ENCODE results near the gene DOCK1.

DOCK1 gene

GRCh38 chr10:127011174-127011573, 105.9 kb downstream of the DOCK1 start:
- no peak for DNase-seq (ENCODE audit: low read depth in 2 of 2)

DNA sequence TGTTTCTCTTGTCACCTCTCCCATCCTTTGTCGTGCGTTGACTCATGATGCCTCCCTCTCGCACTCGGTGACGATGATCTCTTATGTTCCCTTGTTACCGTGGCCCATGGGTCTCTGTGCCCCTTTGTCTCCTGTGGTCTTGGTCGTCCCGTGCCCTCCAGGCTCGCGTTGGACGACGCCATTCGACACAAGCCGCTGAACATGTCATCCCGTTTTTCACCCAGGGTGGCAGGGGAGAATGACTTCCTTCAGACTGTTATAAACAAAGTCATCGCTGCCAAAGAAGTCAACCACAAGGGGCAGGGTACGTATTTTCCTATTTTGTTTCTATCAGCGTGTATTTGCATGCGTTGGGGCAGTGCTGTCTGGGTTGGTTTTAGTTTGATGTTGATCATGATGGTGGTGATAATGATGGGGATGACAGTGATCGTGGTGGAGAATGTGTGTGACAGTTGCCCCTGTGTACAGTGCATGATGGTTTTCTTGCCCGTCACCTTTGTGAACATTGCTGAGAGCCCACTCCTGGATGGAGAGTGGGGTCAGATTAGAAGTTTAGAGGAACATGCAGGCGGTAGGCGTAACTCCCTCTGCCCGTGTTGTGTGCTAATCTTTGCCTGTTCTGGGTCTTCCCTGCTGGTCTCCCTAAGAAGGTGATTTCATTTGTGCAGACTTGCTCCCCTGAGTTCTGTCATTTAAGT, 107.0 kb downstream of the DOCK1 start:
- DNase-seq (ENCODE audit: low read depth in 2 of 2): no peak

GRCh38 chr10:127012769-127013152, 107.5 kb downstream of the DOCK1 start:
- no peak for DNase-seq (ENCODE audit: low read depth in 2 of 2)

DNA sequence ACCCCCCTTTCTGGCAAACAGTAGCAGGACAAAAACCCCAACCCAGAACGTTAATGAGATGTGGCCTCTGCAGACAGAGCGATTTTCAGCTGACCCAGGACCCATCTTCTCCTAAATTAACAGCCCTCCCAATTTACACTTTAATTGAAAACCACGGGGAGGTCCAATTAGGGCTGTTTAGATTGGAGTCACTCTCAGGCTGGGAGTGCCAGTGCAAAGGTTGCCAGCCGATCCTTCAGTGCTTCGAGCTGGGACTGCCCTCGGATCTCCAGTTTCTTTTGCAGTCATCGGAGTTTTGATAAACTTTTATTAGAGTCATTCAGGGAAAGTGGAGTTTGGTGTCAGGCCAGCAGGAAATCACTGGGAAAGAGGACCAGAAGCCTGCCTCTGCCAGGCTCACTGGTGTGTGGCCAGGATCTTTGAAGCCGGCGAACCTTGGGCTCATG, 108.0 kb downstream of the DOCK1 start:
- no peak for DNase-seq (ENCODE audit: low read depth in 2 of 2)

DNA sequence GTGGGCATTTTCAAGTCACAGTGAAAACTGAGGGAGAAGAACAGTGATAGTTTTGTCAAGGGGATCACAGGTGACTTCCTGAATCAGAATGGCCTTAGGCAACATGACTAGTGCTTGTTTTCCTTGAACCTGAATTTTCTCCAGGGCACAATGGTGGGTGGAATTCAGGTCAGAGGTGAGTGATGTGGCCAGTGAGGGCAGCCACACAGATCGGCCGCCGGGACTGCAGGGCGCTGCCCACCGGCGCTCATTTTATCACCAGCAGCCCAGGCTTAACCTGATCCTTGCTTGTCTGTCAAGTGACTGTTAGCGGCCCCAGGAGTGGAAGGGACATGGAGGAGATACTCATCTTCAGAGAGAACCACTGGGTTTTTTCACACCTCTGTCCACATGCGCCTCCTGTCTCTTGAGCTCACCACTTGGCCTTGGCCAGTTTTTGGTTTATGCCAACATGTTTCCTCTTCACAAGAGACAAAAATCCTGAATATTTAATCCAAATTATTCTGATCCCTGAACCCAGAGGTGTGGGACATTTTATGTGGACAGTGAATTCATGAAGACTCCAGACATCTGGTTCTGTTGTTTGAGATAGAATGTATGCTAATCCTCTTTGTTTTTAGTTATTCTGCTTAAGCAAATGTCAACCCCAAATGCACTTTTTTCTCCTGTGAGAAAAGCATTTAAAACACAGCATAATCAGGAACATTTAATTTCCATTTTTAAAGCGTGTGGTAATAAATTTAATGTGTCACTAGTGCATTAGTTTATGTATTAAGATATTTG, 108.7 kb downstream of the DOCK1 start:
- no peak for DNase-seq (ENCODE audit: low read depth in 2 of 2)

- no peak for DNase-seq (ENCODE audit: low read depth in 2 of 2)
Measured at GRCh38 chr10:127014671-127015070, 109.4 kb downstream of the DOCK1 start.

DNA sequence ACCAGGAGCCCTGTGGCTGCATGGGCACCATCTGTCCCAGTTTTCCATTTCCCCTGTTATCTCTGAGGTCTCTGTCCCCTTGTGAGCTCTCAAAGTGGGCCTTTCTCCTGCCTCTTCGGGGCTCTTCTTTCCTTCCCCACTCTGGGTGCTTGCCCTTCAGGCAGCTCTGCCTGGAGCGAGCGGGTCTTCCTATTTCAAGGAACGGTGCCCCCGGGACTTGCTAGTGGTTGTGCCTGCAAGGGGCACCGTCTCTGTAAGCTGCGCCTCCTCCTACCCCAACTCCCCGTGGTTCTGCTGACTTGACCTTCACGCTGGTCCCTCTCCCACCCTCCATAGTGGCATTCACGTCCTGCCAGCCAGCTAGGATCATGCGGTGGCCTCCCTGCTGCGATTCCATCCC, 110.1 kb downstream of the DOCK1 start:
- DNase-seq (ENCODE audit: low read depth in 2 of 2): no peak

- no peak for DNase-seq (ENCODE audit: low read depth in 2 of 2)
Measured at GRCh38 chr10:127016331-127016730, 111.1 kb downstream of the DOCK1 start.

DNA sequence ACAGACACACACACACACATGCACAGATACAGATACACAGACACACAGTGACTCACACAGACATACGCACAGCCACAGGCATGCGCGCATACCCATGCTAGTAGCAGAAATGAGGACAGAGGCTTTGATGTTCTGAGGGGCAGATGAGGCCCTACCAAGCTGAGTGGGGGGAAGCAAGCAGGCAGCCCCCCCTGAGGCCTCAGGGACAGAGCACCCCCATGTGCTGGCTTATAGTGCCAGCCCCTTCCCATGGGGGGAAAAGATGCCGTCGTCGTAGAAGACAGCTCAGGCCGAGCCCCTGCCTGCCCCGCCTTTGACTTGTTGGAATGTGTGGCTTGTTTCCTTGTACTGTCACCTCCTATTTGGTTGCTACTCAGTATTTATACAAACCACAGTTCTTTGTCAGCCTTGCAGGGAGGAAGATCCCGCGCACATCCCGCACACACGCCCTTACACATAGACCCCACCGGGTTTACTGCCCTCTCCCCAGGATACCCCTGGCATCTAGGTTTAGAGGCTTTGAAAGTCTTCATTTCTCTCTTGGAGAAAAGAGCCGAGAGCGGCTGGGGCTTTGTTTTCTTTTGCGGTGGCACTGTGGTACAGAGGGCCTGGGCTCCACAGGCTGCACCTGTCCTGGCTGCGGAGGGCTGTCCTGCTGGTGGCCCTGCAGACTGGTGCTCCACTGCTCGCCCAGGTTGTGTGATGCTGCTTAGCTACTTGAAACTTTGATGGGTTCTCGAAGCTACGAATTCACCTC, 112.5 kb downstream of the DOCK1 start:
- DNase-seq (ENCODE audit: low read depth in 2 of 2): no peak

DNA sequence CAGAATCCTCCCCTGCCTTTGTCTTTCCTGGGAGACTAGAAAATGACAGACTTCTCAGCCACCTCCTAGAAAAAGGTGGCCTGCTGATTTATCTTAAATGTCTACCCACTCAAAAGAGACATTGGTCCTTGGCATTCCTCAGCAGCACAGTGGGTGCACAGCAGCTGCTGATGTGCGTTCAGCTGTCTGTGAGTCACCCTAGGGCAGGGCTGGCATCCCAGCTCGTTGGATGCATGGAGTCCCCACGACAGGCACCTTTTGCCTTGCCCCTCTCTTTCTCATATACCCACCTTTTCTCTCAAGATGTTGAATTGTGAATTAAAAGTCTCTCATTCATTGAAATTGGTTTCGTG, 113.0 kb downstream of the DOCK1 start:
- DNase-seq (ENCODE audit: low read depth in 2 of 2): no peak

DNA sequence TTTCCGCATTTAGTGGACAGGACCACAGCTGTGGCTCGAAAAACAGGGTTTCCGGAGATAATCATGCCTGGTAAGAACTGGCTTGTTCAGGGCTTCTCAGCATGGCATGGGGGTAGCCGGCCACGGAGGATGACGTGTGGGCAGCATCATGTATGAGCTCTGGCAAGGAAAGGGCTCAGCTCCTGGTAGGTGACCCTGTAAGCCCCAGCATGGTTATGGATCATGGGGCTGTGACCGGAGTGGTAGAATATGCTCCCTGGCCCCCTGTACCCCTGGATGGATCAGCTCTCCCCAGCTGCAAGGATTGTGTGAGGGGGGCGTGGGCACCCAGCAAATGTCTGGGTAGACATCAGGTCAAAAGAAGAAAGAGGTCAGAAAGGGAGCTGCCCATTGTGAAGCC, 113.5 kb downstream of the DOCK1 start:
- DNase-seq (ENCODE audit: low read depth in 2 of 2): no peak

DNA sequence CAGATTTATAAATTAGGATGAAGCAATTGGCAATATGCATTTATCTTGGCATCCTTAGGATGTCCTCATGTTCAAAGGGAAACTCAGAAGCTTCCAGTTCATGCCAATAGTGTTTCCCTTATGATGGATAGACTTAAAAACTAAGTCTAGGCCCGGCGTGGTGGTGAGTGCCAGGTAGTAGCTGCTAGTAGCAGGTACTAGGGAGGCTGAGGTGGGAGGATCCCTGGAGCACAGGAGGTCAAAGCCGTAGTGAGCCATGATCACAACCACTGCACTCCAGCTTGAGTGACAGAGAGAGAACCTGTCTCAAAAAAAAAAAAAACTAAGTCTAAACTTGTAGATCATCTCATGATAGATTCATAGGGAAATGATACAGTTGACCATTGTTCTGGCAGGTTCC, 115.0 kb downstream of the DOCK1 start:
- DNase-seq (ENCODE audit: low read depth in 2 of 2): no peak

DNA sequence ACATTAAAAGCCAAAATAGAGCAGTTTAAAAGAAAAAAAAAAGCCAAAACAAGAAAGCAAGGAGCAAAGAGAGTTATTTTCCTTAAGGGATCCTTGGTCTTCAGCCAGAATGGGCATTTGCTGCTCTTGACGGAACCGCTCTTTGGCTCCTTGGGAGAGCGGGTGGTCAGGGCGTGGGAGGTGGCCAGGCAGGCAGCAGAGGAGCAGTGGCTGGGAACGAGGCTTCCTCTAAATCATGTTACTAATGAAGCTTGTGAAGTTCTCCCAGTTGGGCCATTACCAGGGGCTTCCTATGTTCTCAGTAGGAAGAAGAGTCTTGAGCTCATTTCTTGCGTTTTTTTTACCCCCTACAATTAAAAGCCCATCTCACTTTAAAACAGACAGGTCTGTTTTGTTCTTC, 116.6 kb downstream of the DOCK1 start:
- DNase-seq (ENCODE audit: low read depth in 2 of 2): no peak

- DNase-seq (ENCODE audit: low read depth in 2 of 2): no peak
Measured at GRCh38 chr10:127024685-127025435, 119.6 kb downstream of the DOCK1 start.

GRCh38 chr10:127027786-127028185, 122.6 kb downstream of the DOCK1 start:
- no peak for DNase-seq (ENCODE audit: low read depth in 2 of 2)

DNA sequence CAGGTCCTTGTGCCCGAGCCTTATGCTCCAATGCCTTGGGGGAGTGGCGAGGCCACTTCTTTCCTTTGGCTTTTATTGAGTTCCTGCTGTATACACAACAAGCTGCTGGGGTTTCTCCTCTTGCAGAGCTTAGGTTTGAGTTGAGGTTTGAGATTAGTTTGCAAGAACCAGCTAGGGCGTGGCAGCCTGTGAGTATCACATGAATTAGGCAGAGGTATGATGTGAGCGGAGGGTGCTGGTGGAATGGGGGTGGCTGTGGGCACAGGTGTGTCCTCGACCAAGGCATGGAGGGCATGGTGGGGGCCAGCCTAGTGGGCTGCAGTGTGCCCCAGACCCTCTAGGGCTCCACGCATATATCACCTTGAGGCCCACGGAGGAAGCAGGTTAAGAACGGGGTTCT, 123.3 kb downstream of the DOCK1 start:
- no peak for DNase-seq (ENCODE audit: low read depth in 2 of 2)

DNA sequence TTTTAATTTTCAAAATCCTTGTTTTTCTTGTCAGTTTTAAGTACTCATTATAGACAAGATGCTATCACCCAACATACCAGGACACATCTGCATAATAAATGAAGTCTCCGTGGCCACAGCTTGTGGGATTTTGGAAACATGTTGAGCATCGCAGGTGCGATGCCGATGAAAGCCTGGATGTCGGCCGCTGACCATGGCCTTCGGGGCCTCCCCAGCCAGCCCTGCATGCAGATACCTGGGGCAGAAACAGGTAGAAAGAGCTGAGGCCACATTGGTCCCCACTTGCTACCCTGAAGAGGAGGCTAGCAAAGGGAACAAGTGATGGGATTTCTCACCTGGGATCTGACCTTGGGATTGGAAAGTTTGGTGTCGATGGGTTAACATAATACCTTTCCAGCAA, 123.8 kb downstream of the DOCK1 start:
- no peak for DNase-seq (ENCODE audit: low read depth in 2 of 2)

DNA sequence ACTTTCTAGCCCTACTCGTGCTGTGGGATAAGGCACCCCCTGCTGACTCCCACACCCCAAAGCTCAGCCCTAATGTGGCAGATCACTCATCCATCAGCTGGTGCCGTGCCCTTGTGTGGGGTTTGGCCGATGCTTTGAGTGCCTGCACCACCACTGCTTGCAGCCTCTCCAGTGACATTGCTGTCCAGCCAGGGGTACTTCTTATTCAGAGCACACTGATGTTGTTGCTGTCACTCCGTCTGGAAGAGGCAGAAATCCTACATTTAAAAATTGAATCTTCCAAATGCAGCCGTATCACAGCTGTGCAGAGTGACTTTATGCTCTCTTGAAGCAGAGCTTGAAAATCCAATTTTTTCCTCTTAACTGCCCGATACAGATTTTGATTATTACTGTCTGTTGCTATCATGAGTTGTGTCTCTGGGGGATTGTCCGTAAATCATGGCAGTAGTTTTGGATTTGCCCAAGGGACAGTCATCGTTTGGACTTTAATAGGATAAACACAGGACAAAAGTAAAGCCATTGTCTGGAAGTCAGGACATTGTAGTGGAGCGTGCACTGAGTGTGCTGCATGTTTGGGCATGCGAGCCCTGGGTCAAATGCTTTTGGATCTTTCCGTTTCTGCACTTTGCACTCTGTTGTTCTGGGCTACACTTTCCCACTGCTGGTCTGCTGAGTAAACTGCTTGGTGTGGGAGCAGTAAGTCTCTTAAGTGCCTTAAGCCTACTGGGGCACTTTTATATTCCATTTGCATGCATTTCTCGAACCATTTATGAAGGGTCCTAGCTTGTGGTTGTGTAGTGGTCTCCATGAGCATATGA, 128.2 kb downstream of the DOCK1 start:
- DNase-seq (ENCODE audit: low read depth in 2 of 2): no peak

- no peak for DNase-seq (ENCODE audit: low read depth in 2 of 2)
Measured at GRCh38 chr10:127034034-127034633, 128.9 kb downstream of the DOCK1 start.

DNA sequence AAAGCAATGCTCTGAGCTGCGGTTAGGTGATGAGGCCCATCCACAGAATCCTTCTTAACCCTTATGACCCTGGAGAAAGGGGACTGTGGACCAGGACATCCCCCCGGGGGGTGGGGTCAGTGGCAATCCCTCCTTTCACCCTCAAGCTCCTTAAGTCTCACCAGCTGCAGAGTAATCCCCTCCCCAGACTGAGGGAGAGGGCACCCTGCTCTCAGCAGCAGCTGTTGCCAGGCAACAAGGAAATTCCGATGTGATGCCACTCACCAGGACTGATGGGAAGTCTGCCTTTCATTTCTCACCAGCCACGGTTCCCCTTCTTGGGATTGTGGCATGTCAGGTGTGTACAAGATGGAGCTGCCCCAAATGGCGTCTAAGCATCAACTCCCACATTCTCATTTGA, 129.6 kb downstream of the DOCK1 start:
- DNase-seq (ENCODE audit: low read depth in 2 of 2): no peak

DNA sequence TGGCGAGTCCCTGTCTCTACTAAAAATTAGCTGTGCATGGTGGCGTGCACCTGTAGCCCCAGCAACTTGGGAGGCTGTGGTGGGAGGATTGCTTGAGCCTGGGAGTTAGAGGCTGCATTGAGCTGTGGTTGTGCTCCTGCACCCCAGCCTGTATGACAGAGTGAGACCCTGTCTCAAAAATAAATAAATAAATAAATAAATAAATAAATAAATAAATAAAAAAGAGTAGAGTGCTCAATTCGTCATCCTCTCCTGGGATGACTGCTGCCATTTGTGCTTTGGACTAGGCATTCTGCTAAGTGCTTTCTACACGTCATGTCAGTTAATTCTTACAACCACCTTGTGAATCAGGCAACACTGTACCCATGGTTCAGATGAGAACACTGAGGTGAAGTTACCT, 130.6 kb downstream of the DOCK1 start:
- DNase-seq (ENCODE audit: low read depth in 2 of 2): no peak
